Transverse colon (tissue), 4 donors: ENCODE results near the gene RRBP1.

Source experiments
- POLR2A ChIP-seq: fragments of 450-650 bp; IDR thresholded peaks from one replicate; pipeline ENCODE4 v1.6.1; 2016; ENCODE audit warnings: antibody characterized with exemption, mild to moderate bottlenecking, moderate library complexity
- POLR2AphosphoS5 ChIP-seq, 3 donors: sonication (generic); formaldehyde crosslinking; IDR thresholded peaks; one replicate each; pipeline ENCODE4 v1.6.1; 2016; ENCODE audit warnings: antibody characterized with exemption in 3 of 3
- TF ChIP-seq, protein P1 (sequence below), 5 experiments: fragments of 200-600 bp in 3 of 5; fragments of 450-650 bp in 2 of 5; sonication (generic) in 3 of 5; IDR thresholded peaks; 1 replicate in 2 of 5; 2 replicates in 3 of 5; pipeline ENCODE4 v1.5.1; 2016 to 2017; ENCODE audit warnings: antibody characterized with exemption in 5 of 5, inconsistent platforms in 3 of 5, mild to moderate bottlenecking in 2 of 5, moderate library complexity in 1 of 5

DNA sequence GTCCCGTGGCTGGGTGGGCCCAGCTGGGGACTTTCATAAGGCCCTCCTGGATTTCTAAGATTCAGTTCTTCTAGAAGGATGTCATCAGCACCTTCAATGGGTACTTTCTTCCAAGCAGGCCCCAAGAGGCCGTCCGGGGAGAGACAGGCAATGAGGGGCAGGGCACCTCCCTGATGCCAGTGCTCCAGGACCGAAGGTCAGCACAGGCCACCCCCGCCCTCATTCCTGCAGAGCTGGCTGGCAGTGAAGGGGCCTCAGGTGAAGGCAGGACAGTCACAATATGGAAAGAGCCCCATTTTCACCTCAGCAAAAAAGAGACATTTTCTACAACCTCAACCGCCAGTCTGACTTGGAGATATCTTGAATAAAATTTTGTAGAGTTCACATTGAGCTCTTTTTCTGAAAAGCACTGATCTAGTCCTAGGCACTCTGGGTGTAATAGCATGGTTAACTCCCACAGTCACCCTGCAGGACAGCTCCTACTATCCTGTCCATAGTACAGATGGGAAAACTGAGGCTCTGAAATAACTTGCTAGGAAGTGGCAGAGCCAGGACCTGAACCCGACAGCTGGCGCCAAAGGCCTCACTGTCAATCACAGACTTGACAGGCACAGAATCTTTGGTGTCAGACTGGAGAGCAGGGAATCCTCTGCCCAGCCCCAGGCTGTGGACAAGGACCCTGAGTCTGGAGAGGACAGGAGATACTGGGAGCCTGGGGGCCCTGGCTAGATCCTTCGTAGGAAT lies 50.3 kb downstream of the RRBP1 start:
- TF ChIP-seq POLR2A: no peak
- TF ChIP-seq, protein P1, sequence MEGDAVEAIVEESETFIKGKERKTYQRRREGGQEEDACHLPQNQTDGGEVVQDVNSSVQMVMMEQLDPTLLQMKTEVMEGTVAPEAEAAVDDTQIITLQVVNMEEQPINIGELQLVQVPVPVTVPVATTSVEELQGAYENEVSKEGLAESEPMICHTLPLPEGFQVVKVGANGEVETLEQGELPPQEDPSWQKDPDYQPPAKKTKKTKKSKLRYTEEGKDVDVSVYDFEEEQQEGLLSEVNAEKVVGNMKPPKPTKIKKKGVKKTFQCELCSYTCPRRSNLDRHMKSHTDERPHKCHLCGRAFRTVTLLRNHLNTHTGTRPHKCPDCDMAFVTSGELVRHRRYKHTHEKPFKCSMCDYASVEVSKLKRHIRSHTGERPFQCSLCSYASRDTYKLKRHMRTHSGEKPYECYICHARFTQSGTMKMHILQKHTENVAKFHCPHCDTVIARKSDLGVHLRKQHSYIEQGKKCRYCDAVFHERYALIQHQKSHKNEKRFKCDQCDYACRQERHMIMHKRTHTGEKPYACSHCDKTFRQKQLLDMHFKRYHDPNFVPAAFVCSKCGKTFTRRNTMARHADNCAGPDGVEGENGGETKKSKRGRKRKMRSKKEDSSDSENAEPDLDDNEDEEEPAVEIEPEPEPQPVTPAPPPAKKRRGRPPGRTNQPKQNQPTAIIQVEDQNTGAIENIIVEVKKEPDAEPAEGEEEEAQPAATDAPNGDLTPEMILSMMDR (IDR thresholded peaks at IDR 0.05): no peak
- no peak for TF ChIP-seq POLR2AphosphoS5 (IDR thresholded peaks at IDR 0.05)
